ENCODE data around the gene EID3. TPM values are rescaled to one million over a fixed set of nuclear protein-coding genes. Genes with fewer than 3 reads are reported as not detected.

EID3 gene
- total and polyA plus RNA-seq, 4 donors = 0.89 to 16.6 (median 4.5) TPM

- H3K36me3 ChIP-seq (ENCODE audit: control insufficient read depth in 4 of 4, insufficient read depth in 4 of 4, low read length in 4 of 4) = peaks cover 12 to 28% (median 24%) of the 10 kb centered on the region in 4 donors
- no peak overlapping the region for H3K4me3 ChIP-seq
Measured at GRCh38 chr12:104351057-104351983, 47.8 kb downstream of the EID3 start.

GRCh38 chr12:104352106-104352713 lies 48.7 kb downstream of the EID3 start:
- WGBS, 2 donors = 97% methylated on average over 3 of the region's 3 CpGs
- Histone ChIP-seq H3K27me3 (ENCODE audit: control insufficient read depth in 3 of 3, insufficient read depth in 3 of 3, low read length in 2 of 3) (no peaks in the 10 kb centered on the region), H3K36me3 (ENCODE audit: control insufficient read depth in 4 of 4, insufficient read depth in 4 of 4, low read length in 4 of 4) (peaks cover 12 to 28% (median 24%) of the 10 kb centered on the region in 4 donors), H3K27ac (ENCODE audit: low read depth in 1 of 2, low read length in 1 of 2) (no peak overlapping the region), H3K9me3 (ENCODE audit: control insufficient read depth in 4 of 4, insufficient read depth in 3 of 4, low read length in 3 of 4) (no peaks in the 10 kb centered on the region), H3K4me1 (ENCODE audit: control insufficient read depth in 5 of 5, insufficient read depth in 5 of 5, low read length in 5 of 5) (no peaks in the 10 kb centered on the region), H3K4me3 (no peak overlapping the region), H3K9ac (ENCODE audit: insufficient read depth in 1 of 2, low read length in 2 of 2) (no peak overlapping the region)
- ATAC-seq (ENCODE audit: insufficient read depth, low FRiP score) = no peak
- no peak for TF ChIP-seq CTCF (IDR thresholded peaks at IDR 0.05; ENCODE audit: control extremely low read depth, extremely low read depth)
- DNase-seq = no peak

More at GRCh38 chr12:104351057-104351983, 47.8 kb downstream of the EID3 start:
- Histone ChIP-seq H3K9ac (ENCODE audit: insufficient read depth in 1 of 2, low read length in 2 of 2) (no peak overlapping the region), H3K27ac (ENCODE audit: low read depth in 1 of 2, low read length in 1 of 2) (no peak overlapping the region), H3K9me3 (ENCODE audit: control insufficient read depth in 4 of 4, insufficient read depth in 3 of 4, low read length in 3 of 4) (no peaks in the 10 kb centered on the region), H3K27me3 (ENCODE audit: control insufficient read depth in 3 of 3, insufficient read depth in 3 of 3, low read length in 2 of 3) (no peaks in the 10 kb centered on the region), H3K4me1 (ENCODE audit: control insufficient read depth in 5 of 5, insufficient read depth in 5 of 5, low read length in 5 of 5) (no peaks in the 10 kb centered on the region)
- DNase-seq (no peak), ATAC-seq (ENCODE audit: insufficient read depth, low FRiP score) (no peak)
- TF ChIP-seq CTCF (IDR thresholded peaks at IDR 0.05; ENCODE audit: control extremely low read depth, extremely low read depth) = no peak
- 97 to 98% methylated on average over 4 of the region's 4 CpGs for WGBS, 2 donors

GRCh38 chr12:104353012-104353981 lies 49.8 kb downstream of the EID3 start:
- Histone ChIP-seq H3K9me3 (ENCODE audit: control insufficient read depth in 4 of 4, insufficient read depth in 3 of 4, low read length in 3 of 4) (no peaks in the 10 kb centered on the region), H3K9ac (ENCODE audit: insufficient read depth in 1 of 2, low read length in 2 of 2) (no peak overlapping the region), H3K36me3 (ENCODE audit: control insufficient read depth in 4 of 4, insufficient read depth in 4 of 4, low read length in 4 of 4) (peaks cover 3 to 22% (median 20%) of the 10 kb centered on the region in 4 donors), H3K27me3 (ENCODE audit: control insufficient read depth in 3 of 3, insufficient read depth in 3 of 3, low read length in 2 of 3) (no peaks in the 10 kb centered on the region), H3K27ac (ENCODE audit: low read depth in 1 of 2, low read length in 1 of 2) (no peak overlapping the region), H3K4me3 (no peak overlapping the region), H3K4me1 (ENCODE audit: control insufficient read depth in 5 of 5, insufficient read depth in 5 of 5, low read length in 5 of 5) (no peaks in the 10 kb centered on the region)
- DNase-seq = no peak
- no peak for ATAC-seq (ENCODE audit: insufficient read depth, low FRiP score)
- WGBS, 2 donors = 95% methylated on average over 17 of the region's 17 CpGs
- no peak for TF ChIP-seq CTCF (IDR thresholded peaks at IDR 0.05; ENCODE audit: control extremely low read depth, extremely low read depth)

All from lung (tissue), 12 donors.